ENCODE measurements around the gene NMRAL1.

Gene NMRAL1

DNA sequence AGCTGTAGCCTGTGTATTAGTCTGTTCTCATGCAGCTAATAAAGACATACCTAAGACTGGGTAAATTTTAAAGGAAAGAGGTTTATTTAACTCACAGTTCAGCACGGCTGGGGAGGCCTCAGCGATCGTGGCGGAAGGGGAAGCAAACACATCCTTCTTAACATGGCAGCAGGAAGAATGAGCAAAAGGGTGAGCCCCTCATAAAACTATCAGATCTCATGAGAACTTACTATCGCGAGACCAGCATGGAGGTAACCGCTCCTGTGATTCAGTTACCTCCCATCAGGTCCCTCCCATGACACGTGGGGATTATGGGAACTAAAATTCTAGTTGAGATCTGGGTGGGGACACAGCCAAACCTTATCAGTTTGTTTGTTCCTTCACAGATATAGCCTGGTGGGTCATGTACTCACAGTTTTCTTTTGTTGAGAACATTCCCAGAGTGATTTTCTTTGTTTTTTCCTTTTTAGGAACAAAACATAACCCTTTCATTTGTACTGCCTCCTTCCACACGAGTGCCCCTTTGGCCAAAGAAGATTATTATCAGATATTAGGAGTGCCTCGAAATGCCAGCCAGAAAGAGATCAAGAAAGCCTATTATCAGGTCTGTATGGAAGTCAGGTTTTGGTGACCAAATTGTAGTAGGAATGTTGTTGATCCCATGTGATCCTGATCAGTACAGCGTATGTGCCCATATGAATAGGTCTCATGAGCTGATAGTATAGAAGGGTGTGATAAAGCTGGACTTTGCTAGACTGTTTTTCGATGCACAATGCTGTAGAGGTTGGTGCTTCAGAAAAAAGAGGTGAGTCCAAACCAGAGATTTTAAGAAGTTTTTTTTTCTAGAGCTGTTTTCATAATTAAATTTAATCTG, 40.3 kb downstream of the NMRAL1 start:
- no peaks in the 10 kb centered on the region for H3K9me3 Mint-ChIP-seq
- peaks cover 94% of the 10 kb centered on the region for H3K36me3 Mint-ChIP-seq (ENCODE audit: low read depth)
- H3K4me3 Mint-ChIP-seq: no peak overlapping the region
- H3K27ac Mint-ChIP-seq: no peak overlapping the region
- no peak for DNase-seq
- H3K27me3 Mint-ChIP-seq: no peaks in the 10 kb centered on the region
- H3K4me1 Mint-ChIP-seq (ENCODE audit: low read depth): peaks cover 29% of the 10 kb centered on the region

DNA sequence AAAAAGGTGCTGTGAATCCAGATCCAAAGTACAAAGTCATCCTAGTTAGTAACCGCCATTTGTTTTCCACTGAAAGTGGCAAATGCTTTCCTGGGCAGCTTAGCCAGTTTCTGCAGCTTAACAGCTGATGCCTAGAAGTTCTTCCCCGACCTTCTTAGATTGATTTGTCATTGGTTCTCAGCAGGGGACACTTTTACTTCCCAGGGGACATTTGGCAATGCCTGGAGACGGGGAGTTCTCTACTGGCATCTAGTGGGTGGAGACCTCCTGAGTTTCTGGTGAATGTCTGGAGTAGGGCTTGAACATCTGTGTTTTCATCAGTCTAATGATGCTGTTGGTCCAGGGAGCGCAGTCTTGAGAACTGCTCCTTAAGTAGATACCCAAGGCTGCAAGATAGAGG, 41.2 kb downstream of the NMRAL1 start:
- no peak for DNase-seq
- Mint-ChIP-seq H3K27ac (peak overlapping the region; percentile 4), H3K4me3 (no peak overlapping the region), H3K9me3 (no peaks in the 10 kb centered on the region), H3K36me3 (ENCODE audit: low read depth) (peaks cover 93% of the 10 kb centered on the region), H3K27me3 (no peaks in the 10 kb centered on the region), H3K4me1 (ENCODE audit: low read depth) (peaks cover 34% of the 10 kb centered on the region)

DNA sequence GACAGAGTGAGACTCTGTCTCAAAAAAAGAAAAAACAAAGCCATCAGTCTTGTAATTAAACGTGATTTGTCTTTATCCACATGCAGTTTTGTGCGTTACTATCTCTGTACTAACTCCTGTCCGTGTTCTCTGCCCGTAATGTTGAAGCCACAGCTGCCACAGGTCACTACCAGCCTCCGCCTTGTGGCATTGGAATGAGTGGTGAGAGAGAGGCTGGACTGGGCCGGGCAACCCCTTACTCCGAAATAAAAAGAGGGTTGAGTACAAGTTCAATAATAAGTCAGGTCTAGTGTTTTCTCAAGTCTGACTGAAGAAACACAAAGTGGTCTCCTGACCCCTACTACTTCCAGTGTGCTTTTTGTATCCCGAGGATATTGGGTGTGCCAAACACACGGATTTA, 43.4 kb downstream of the NMRAL1 start:
- H3K27me3 Mint-ChIP-seq: no peaks in the 10 kb centered on the region
- H3K9me3 Mint-ChIP-seq: no peaks in the 10 kb centered on the region
- H3K27ac Mint-ChIP-seq: no peak overlapping the region
- H3K4me1 Mint-ChIP-seq (ENCODE audit: low read depth): peaks cover 46% of the 10 kb centered on the region
- H3K36me3 Mint-ChIP-seq (ENCODE audit: low read depth): peaks cover 92% of the 10 kb centered on the region
- DNase-seq: no peak
- no peak overlapping the region for H3K4me3 Mint-ChIP-seq

GRCh38 chr16:4428500-4428899, 45.9 kb downstream of the NMRAL1 start:
- Mint-ChIP-seq H3K4me3 (peak overlapping the region; percentile 100), H3K27me3 (no peaks in the 10 kb centered on the region), H3K36me3 (ENCODE audit: low read depth) (peaks cover 77% of the 10 kb centered on the region), H3K9me3 (no peaks in the 10 kb centered on the region), H3K27ac (peak overlapping the region; percentile 80), H3K4me1 (ENCODE audit: low read depth) (peaks cover 42% of the 10 kb centered on the region)
- no peak for DNase-seq

DNA sequence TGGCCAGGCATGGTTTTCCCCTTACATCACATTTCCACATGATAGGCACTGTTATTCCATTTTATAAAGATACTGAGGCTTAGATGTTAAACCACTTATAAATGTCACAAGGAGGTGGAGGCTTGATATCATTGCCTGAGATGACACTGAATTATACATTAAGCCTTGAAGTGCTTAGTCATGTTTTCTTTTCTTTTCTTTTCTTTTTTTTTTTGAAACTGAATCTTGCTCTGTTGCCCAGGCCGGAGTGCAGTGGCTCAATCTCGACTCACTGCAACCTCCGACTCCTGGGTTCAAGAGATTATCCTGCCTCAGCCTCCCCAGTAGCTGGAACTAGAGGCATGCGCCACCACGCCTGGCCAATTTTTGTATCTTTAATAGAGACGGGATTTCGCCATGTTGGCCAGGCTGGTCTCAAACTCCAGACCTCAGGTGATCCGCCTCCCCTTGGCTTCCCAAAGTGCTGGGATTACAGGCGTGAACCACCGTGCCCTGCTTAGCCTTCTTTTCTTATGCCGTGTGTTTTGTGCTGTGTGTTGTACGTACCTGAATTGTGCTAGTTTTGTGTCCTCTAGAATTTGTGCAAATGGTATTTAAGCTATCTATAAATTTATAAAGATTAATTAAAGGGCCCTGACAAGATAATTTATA, 47.6 kb downstream of the NMRAL1 start:
- DNase-seq: no peak
- peaks cover 63% of the 10 kb centered on the region for H3K36me3 Mint-ChIP-seq (ENCODE audit: low read depth)
- no peaks in the 10 kb centered on the region for H3K27me3 Mint-ChIP-seq
- no peaks in the 10 kb centered on the region for H3K9me3 Mint-ChIP-seq
- H3K27ac Mint-ChIP-seq: peak overlapping the region; percentile 100
- H3K4me1 Mint-ChIP-seq (ENCODE audit: low read depth): peaks cover 38% of the 10 kb centered on the region
- H3K4me3 Mint-ChIP-seq: peak overlapping the region; percentile 100

GRCh38 chr16:4426021-4426684, 48.3 kb downstream of the NMRAL1 start:
- DNase-seq: no peak
- H3K27me3 Mint-ChIP-seq: no peaks in the 10 kb centered on the region
- H3K27ac Mint-ChIP-seq: peak overlapping the region; percentile 100
- peaks cover 56% of the 10 kb centered on the region for H3K36me3 Mint-ChIP-seq (ENCODE audit: low read depth)
- H3K4me3 Mint-ChIP-seq: peak overlapping the region; percentile 100
- H3K4me1 Mint-ChIP-seq (ENCODE audit: low read depth): peaks cover 34% of the 10 kb centered on the region
- no peaks in the 10 kb centered on the region for H3K9me3 Mint-ChIP-seq

GRCh38 chr16:4425378-4426020, 48.9 kb downstream of the NMRAL1 start, which contains the start of gene DNAJA3:
Gene DNAJA3 (plus strand): TSS chr16:4425868. CDS start chr16:4425882, 14 bp downstream.
- H3K27me3 Mint-ChIP-seq: no peaks in the 10 kb centered on the region
- peak; percentile 94 for DNase-seq
- H3K9me3 Mint-ChIP-seq: no peaks in the 10 kb centered on the region
- peaks cover 50% of the 10 kb centered on the region for H3K36me3 Mint-ChIP-seq (ENCODE audit: low read depth)
- peak within 1 kb of the TSS; percentile 100 for H3K27ac Mint-ChIP-seq
- peaks cover 32% of the 10 kb centered on the region for H3K4me1 Mint-ChIP-seq (ENCODE audit: low read depth)
- peak within 1 kb of the TSS; percentile 100 for H3K4me3 Mint-ChIP-seq

DNA sequence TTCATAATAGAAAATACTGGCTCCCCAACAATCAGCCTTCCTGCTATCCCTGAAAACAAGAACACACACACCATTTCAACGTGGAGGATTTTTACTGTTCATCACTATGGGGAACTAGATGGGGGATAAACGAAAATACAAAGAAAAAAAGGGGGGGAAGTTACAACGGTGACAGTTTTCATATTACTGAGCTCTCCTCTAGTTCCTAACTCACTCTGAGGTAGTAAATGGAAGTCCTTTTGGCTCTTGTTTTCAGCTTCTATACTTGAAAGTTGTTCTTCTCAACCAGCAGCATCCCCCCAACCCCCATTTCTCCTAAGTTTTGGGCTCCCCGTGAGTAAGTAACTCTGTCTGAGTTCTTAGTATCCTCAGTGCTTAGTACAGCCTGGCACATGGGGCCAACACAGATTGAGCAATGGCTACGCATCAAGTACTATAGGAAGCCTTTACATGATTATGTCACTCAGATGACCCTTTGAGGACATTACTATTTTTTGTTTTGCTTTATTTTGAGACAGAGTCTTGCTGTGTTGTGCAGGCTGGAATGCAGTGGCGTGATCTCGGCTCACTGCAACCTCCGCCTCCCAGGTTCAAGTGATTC, 53.8 kb downstream of the NMRAL1 start:
- no peak for DNase-seq
- no peaks in the 10 kb centered on the region for H3K9me3 Mint-ChIP-seq
- no peaks in the 10 kb centered on the region for H3K27me3 Mint-ChIP-seq
- peaks cover 8% of the 10 kb centered on the region for H3K36me3 Mint-ChIP-seq (ENCODE audit: low read depth)
- H3K4me3 Mint-ChIP-seq: no peak overlapping the region
- H3K4me1 Mint-ChIP-seq (ENCODE audit: low read depth): peaks cover 16% of the 10 kb centered on the region
- H3K27ac Mint-ChIP-seq: no peak overlapping the region

DNA sequence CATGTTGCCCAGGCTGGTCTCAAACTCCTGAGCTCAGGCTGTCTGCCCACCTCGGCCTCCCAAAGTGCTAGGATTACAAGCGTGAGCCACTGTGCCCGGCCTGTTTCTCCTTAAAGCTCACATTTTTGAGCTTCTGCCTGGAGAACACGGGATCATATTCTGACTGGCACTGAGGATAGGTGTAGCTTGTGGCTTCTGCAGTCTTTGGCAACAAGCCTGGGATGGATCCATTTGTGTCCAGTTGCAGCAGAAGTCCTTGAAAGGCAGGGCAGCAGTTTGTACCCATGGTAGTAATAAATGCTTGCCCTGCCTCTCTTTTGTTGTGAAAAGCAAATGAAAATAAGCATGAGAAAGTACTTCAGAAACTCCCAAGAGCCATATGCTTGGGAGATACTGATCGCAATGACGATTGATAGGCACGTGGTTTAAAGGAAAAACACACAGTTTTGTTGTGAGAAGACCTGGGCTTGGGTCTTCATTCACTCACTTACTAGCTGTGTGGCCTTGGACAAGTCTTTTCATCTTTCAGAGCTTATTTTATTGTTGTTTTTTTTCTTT, 54.9 kb downstream of the NMRAL1 start:
- Mint-ChIP-seq H3K9me3 (no peaks in the 10 kb centered on the region), H3K4me3 (no peak overlapping the region), H3K36me3 (ENCODE audit: low read depth) (peaks cover 9% of the 10 kb centered on the region), H3K27ac (no peak overlapping the region), H3K4me1 (ENCODE audit: low read depth) (peaks cover 23% of the 10 kb centered on the region), H3K27me3 (no peaks in the 10 kb centered on the region)
- no peak for DNase-seq

- Mint-ChIP-seq H3K36me3 (ENCODE audit: low read depth) (peaks cover 31% of the 10 kb centered on the region), H3K27ac (peak within 1 kb of the TSS; percentile 95), H3K4me1 (ENCODE audit: low read depth) (peaks cover 40% of the 10 kb centered on the region), H3K4me3 (peak within 1 kb of the TSS; percentile 89), H3K9me3 (no peaks in the 10 kb centered on the region), H3K27me3 (no peaks in the 10 kb centered on the region)
- DNase-seq: peak; percentile 99
These were observed 58.0 kb downstream of the NMRAL1 start, which contains the start of gene CORO7 for GRCh38 chr16:4416200-4417032. Gene CORO7 (minus strand): TSS chr16:4416596. CDS start chr16:4416518, 78 bp downstream.

DNA sequence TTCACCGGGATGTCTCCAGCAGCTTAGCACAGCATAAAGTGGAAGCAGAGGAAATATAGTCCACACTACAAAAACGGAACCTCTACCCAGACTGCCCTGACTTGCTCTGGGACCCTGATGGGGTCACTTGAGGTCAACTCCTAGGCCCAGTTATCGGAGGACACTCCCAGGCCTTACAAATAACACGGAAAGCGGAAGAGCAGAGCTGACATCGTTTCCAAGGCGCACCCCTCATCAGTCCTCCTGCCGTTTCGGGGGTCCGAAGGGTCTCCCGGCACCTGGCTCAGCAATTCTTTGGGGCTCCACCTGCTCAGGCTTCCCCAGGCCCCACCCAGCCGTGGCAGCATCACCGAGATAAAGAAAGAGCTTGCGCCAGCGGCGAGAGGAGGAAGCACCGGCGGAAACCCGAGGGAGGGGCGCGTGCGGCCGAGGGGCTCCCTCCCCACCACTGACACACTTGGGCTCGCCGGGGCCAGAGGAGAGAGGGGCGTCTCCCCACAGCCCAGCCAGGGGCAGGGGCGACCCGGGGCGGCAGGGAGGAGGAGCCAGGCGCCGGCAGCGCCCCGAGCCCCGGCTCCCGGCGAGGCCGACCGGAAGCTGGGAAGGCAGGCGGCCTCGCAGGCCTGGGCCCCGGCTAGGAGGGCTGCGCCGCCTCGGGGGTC, 58.8 kb downstream of the NMRAL1 start:
- Mint-ChIP-seq H3K27ac (peak overlapping the region; percentile 95), H3K27me3 (no peaks in the 10 kb centered on the region), H3K4me1 (ENCODE audit: low read depth) (peaks cover 43% of the 10 kb centered on the region), H3K4me3 (peak overlapping the region; percentile 89), H3K36me3 (ENCODE audit: low read depth) (peaks cover 37% of the 10 kb centered on the region), H3K9me3 (no peaks in the 10 kb centered on the region)
- DNase-seq: peak; percentile 76

- DNase-seq: peak; percentile 81
- peak overlapping the region; percentile 95 for H3K27ac Mint-ChIP-seq
- H3K36me3 Mint-ChIP-seq (ENCODE audit: low read depth): peaks cover 49% of the 10 kb centered on the region
- peaks cover 47% of the 10 kb centered on the region for H3K4me1 Mint-ChIP-seq (ENCODE audit: low read depth)
- no peaks in the 10 kb centered on the region for H3K9me3 Mint-ChIP-seq
- H3K27me3 Mint-ChIP-seq: no peaks in the 10 kb centered on the region
- H3K4me3 Mint-ChIP-seq: peak overlapping the region; percentile 89
These were observed 60.1 kb downstream of the NMRAL1 start for GRCh38 chr16:4414187-4414917.

Data from activated T-cell treated with anti-CD3 and anti-CD28 coated beads, Interleukin-2, amount 50 U/mL, for 24 hours (primary cell).